ENCODE measurements around the gene SLAMF6.
"Not testable (repeated sequence)": the region's sequence is repeated elsewhere in the genome, so short reads cannot be mapped to it uniquely, and the experiment has no call there.

The SLAMF6 gene

DNA sequence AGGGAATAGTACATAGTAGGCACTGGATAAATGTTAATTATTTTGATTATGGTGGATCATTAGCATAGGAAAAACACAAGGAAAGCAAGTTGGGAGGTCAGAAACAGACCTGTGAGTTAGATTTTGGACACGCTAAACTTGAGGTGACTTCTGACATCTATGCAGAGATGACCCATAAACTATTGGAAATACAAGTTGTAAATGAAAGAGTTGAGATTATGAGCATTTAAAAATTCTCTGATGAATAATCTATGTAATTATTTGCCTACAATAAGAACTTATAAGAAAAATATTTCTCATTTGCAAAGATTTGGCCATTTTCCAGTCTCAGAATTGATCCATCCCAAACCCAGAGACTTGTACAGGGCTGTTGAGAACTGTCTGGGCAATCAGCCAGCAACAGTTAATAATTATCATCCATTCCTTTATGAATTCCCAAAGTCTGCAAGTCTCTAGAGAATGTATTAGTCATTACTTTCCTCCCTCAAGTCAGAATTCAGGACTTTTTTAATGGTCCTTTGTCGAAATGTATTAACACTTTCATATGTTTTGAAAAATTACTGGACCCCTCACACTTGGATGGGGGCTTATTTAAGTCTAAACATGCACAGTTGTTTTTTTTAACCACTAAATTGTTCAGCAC lies 19.4 kb upstream of the SLAMF6 start:
- no peak for DNase-seq (ENCODE audit: low spot score)

DNA sequence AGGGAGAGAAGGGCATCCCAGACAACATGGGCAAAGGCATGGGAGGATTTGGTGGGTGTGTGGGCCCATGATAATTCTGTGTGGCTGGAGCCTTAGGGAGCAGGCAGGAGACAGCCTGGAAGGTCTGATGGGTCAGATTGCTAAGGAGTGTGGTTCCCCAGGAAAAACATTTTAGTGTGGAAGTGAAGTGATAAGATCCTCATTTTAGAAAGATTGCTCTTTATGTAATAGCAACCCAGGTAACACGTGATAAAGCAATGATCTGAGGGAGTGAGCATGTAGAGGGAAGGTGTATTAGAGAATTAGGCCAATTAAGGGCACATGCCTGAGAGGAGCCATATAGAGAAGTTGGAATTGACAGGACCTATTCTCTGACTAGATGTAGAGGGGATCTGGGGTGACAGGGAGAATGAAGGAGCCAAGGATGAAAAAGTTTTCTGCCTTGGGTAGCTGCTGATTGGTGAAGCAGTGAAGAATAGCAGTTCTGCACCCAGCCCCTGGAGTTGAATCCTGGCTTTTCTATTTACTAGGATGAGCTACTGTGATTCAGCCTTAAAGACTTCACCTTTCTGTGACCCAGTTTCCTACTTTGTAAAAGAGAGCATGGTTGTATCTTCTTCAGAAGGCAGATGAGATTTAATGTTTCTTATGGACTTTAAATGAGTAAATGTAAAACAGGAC lies 18.7 kb upstream of the SLAMF6 start:
- DNase-seq (ENCODE audit: low spot score): no peak

DNA sequence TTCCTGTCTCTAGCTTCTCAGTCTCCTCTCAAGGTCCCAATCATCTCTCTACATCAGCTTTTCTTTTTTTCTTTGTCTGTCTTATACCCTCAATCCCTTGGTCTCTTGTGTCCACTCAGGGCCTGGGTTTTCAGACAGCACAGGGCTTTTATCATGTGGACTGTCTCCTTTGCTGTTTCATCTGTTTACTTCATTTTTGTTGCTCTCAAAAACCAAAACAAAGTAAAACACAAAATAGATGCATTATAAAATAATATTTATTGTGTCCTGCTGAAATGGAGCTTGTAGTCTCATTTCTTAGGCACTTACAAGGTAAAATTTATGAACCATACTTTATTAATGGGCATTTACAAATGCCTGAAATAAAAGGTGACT lies 17.8 kb upstream of the SLAMF6 start:
- no peak for DNase-seq (ENCODE audit: low spot score)

DNA sequence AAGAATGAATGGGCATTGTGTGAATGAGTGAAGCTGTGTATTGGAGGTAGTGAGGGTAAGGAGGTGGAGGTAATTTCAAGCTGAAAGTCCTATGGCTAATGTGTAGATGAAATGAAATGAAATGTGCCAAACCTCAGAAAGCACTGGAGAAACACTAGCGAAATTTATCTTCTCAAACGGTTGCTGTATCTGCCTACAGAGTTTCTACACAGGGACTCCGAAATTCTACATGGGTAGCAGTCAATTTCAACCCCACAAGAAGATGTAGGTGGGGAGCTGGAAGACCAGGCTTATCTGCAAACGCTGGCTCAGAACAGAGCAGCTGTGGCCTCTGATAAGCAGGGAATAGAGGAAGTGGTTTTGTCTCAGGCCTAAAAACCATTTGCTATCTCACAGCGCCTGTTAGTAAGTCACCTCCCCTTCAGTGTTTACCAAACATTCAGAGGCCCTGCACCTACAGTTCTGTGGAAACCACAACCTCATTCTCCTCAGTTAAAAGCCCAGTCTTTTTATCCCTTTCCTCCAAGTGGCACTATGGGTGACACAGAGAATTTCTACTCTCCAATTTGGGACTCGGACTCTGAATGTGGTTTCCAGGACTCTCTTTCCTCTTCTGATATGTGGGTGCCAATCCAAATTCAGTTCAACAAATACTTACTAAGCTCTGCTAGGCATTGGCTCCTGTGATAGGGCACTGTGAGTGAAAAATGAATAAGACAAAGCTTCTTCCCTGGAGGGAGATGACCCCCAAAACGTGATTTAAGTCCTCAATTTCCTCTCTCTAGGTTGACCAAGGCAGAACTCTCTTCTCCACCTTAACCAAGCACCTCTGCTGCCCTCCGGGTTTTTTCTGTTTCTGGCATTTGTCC lies 17.2 kb upstream of the SLAMF6 start:
- no peak for DNase-seq (ENCODE audit: low spot score)

DNA sequence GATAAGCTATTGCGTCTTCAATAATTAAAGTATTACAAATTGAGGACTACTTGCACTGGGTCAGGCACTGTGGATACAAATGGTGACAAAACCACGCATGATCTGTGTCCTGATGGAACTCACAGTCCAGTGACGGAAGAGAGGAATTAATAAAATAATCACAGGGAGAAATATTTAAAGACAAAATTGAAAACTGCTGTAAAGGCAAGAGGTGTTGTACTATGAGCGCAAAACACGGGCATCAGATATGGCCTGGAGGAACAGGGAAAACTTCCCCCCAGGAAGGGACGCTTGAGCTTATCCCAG lies 16.6 kb upstream of the SLAMF6 start:
- DNase-seq (ENCODE audit: low spot score): no peak

DNA sequence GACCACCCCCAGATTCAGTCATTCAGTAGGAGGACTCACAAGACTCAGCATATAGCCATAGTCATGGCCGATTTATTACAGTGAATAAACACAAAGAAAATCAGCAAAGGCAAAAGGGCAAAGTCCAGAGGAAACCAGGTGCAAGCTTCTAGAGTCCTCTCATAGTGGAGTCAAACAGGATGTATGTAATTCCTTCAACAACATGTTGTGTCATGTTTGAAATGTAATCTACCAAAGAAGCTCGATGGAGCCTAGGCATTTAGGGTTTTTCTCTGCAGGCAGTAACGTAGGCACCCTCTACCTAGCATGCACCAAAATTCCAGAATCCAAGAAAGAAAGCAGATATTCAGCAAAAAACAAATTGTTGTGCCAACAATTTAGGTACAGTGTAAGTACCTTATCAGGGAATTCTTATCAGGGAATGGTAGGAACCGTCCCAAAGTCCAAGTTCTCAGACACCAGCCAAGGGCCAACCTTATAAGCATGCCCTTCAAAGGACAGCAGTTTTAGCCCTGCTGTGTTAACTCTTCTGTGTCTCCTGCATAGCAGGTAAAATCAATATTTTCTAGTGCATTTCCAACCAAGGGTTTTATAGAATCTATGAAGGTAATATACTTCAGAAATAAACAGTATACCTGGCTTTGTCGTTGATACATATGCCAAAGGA lies 16.1 kb upstream of the SLAMF6 start:
- DNase-seq (ENCODE audit: low spot score): no peak

DNA sequence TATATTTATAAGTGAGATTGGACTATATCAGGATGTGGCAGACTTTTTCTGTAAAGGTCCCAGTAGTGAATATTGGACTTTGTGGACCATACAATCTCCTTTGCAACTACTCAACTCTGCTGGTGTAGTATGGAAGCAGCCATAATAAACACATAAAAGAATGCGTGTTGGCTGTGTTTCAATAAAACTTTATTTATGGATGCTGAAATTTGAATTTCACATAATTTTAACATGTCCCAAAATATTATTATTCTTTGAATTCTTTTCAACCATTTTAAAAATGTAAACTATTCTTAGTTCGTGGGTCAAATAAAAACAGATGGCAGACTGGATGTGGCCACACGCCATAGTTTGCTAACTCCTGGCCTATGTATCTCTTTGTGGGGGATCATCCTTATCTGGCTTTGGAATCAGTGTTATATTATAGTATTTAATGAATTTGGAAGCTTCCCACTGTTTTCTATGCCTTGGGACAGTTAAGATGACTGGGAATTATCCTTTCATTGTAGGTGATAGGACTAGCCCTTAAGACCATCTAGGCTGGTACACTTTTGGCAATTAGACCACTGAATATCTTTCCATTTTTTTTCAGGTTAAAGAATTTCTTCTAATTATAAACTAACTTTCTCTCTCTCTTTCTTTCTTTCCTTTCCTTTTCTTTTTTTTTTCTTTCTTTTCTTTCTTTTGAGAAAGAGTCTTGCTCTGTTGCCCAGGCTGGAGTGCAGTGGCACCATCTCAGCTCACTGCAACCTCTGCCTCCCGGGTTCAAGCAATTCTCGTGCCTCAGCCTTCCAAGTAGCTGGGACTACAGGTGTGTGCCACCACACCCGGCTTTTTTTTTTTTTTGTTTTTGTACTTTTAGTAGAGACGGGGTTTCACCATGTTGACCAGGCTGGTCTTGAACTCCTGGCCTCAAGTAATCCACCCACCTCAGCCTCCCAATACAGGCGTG lies 14.9 kb upstream of the SLAMF6 start:
- no peak for DNase-seq (ENCODE audit: low spot score)

DNA sequence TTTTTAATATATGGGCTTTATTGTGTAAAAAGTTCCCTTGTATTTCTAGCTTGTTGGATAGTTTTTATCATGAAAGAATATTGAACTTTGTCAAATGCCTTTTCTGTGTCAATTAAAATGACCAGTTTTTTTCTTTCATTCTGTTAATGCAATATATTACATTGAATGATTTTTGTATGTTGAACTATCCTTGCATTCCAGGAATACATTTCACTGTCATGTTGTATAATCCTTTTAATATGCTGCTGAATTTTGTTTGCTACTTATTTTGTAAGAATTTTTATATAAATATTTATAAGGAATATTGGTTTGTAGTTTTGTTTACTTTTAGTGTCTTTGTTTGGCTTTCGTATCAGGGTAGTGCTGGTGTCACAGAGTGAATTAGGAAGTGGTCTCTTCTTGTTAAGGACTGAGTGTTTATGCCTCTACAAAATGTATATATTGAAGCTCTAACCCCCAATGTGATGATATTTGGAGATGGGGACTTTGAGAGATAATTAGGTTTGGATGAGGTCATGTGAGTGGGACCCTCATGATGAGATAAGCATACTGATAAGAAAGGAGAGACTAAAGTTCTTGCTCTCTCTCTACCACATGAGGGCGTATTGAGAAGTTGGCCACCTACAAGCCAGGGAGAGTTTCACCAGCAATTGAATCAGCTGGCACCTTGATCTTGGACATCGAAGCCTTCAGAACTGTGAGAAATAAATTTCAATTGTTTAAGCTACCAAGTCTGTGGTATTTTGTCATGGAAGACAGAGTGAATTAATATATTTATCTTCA lies 12.0 kb upstream of the SLAMF6 start:
- no peak for DNase-seq (ENCODE audit: low spot score)

DNA sequence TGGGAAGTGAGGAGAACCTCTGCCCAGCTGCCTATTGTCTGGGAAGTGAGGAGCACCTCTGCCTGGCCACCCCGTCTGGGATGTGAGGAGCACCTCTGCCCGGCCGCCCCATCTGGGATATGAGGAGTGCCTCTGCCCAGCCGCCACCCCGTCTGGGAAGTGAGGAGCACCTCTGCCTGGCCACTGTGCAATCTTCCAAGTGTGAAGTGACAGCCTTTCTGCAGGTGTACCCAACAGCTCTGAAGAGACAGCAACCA lies 9.4 kb upstream of the SLAMF6 start:
- DNase-seq (ENCODE audit: low spot score): not testable (repeated sequence)

DNA sequence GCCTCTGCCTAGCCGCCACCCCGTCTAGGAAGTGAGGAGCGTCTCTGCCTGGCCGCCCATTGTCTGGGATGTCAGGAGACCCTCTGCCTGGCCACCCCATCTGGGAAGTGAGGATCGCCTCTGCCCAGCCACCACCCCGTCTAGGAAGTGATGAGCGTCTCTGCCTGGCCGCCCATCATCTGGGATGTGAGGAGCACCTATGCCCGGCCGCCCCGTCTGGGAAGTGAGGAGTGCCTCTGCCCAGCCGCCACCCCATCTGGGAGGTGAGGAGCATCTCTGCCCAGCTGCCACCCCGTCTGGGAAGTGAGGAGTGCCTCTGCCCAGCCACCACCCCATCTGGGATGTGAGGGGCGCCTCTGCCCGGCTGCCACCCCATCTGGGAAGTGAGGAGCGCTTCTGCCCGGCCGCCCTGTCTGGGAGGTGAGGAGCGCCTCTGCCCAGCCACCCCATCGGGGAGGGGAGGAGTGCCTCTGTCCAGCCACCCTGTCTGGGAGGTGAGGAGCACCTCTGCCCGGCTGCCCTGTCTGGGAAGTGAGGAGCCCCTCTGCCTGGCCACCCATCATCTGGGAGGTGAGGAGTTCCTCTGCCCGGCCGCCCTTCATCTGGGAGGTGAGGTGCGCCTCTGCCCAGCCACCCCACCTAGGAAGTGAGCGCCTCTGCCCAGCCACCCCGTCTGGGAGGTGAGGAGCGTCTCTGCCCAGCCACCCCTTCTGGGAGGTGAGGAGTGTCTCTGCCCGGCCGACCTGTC lies 8.9 kb upstream of the SLAMF6 start:
- not testable (repeated sequence) for DNase-seq (ENCODE audit: low spot score)

DNA sequence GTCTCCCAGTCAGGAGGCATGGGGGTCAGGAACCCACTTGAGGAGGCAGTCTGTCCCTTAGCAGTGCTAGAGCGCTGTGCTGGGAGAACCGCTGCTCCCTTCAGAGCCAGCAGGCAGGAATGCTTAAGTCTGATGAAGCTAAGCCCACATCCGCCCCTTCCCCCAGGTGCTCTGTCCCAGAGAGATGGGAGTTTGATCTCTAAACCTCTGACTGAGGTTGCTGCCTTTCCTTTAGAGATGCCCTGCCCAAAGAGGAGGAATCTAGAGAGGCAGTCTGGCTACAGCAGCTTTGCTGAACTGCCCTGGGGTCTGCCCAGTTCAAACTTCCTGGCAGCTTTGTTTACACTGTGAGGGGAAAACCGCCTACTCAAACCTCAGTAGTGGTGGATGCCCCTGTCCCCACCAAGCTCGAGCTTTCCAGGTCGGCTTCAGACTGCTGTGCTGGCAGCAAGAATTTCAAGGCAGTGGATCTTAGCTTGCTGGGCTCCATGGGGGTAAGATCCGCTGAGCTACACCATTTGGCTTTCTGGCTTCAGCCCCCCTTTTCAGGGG lies 6.4 kb upstream of the SLAMF6 start:
- DNase-seq (ENCODE audit: low spot score): not testable (repeated sequence)

DNA sequence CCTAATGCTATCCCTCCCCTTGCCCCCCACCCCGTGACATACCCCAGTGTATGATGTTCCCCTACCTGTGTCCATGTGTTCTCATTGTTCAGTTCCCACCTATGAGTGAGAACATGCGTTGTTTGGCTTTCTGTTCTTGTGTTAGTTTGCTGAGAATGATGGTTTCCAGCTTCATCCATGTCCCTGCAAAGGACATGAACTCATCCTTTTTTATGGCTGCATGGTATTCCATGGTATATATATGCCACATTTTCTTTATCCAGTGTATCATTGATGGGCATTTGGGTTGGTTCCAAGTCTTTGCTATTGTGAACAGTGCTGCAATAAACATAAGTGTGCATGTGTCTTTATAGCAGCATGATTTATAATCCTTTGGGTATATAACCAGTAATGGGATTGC lies 734 bp upstream of the SLAMF6 start:
- DNase-seq (ENCODE audit: low spot score): not testable (repeated sequence)

DNA sequence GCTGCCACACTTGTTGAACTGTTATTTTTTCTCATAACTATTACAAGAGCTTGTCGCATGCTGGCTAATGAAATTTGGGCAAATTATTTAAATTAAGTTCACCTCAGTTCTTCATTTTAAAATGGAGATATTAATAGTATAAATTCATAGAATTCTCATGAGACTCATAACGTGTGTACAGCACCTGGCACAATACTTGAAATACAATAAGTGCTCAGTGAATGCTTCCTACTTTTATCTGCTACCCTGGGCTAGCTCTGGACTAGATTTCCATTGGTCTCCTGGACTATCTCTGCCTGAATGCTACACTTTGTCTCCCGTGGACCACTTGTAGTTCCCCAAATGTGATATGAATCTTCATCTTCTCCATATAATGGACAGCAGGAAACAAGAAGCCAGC lies 919 bp downstream of the SLAMF6 start:
- no peak for DNase-seq (ENCODE audit: low spot score)

DNA sequence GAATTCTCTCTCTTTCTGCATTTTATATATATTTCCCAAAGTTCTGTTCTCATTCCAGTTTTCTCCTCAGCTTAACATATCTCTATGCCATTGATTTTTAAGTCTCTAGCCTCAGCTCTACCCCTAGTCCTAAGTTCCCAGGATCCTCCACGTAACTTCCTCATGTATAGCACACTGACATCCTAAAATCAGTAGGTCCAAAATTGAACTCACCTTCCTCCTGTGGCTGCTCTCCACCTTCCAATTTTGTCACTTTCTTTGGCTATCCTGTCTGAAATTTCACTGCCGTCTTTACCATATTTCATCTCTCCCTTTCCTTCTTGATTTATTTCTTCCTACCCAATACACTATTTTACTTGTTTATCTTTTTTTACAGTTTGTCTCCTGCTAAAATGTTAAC lies 1.5 kb downstream of the SLAMF6 start:
- DNase-seq (ENCODE audit: low spot score): no peak

DNA sequence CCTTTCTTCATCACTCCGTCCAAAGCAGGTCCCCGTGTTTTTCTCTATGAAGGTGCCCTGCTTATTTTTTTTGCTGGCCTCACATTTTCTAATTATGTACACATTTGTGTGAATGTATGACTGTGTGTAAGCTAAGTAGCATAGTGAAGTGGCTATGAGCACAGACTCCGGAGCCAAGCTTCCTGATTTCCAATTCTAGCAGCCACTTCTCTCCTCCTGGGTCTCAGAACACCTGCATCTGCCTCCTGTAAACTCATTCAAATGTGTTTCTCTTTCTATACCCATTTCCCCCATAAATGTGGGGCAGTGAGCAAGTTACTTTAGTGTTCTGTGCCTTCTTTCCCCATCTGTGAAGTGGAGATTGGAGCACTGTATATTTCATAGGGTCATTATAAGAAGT lies 2.1 kb downstream of the SLAMF6 start:
- no peak for DNase-seq (ENCODE audit: low spot score)

DNA sequence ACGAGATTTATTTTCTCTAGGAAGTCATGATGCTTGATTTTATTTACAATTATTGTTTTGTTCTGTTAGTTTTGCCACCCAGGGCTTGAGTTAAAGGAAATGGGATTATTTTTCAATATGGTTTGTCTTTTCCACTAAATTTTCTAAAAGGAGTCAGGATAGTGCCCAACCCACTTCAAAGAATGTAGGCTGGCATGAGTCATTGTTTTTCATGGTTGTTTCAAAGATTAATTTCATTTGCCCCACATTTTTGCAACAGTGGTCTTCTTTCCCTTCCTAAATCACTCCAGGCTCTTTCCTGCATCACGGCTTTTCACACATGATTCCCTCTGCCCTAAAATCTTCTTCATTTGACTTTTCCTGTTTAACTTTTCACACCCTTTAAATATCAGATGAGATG lies 2.5 kb downstream of the SLAMF6 start:
- DNase-seq (ENCODE audit: low spot score): no peak

DNA sequence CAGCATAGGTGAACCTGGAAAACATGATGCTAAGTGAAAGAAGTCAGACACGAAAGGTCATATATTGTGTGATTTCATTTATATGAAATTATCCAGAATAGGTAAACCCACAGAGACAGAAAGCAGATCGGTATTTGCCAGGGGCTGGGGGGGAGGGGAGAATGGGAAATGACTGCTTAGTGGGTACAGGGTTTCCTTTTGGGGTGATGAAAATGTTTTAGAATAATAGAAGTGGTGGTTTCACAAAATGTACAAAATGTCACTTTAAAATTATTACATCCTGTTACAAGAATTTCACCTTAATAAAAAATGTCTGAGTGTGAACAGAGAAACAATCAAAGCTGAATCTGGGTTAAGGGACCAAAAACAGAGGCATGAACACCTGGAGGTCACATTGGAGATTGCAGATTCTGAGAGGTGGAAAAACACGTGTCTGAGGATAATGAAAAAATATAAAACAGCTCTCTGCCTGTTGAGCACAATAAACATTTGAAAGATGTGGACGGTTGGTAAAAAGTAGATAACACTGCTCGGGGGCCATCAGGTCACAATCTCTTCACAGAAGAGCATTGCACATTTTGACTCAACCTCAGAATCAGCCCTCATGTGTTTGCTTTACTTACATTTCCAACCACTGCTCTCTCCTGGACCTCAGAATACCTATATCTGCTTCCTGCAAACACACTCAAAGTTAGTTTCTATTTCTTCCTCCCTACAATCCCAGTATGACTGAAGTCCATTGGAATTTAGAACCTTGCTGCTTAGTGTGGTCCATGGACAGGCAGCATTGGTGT lies 3.2 kb downstream of the SLAMF6 start:
- no peak for DNase-seq (ENCODE audit: low spot score)

DNA sequence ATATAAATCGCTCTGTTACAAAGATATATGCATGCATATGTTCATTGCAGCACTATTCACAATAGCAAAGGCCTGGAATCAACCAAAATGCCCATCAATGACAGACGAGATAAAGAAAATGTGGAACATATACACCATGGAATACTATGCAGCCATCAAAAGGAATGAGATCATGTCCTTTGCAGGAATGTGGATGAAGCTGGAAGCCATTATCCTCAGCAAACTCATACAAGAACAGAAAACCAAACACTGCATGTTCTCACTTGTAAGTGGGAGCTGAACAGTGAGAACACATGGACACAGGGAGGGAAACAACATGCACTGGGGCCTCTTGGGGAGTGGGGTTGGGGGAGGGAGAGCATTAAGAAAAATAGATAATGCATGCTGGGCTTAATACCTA lies 5.5 kb downstream of the SLAMF6 start:
- DNase-seq (ENCODE audit: low spot score): not testable (repeated sequence)

DNA sequence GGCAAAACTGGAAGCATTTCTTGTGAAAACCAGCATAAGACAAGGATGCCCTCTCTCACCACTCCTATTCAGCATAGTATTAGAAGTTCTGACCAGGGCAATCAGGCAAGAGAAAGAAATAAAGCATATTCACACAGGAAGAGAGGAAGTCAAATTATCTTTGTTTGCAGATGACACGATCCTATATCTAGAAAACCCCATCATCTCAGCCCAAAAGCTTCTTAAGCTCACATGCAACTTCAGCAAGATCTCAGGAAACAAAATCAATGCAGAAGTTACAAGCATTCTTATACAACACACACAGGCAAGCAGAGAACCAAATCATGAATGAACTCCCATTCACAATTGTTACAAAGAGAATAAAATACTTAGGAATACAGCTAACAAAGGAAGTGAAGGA lies 7.1 kb downstream of the SLAMF6 start:
- DNase-seq (ENCODE audit: low spot score): not testable (repeated sequence)

Data from ecto neural progenitor cell (in vitro differentiated cells).